HG03342 (cell line): ENCODE results near the gene NKD2.
"Not testable (repeated sequence)": the region's sequence is repeated elsewhere in the genome, so short reads cannot be mapped to it uniquely, and the experiment has no call there.

Experiments used
- ATAC-seq: cut with Tn5 transposase; IDR thresholded peaks from one replicate; pipeline ENCODE4 v1.9.1; 2021; ENCODE audit warnings: mild to moderate bottlenecking, moderate library complexity; ENCODE audit not compliant: unreplicated experiment

The NKD2 gene

GRCh38 chr5:1008451-1009358 lies at the start of gene NKD2:
TSS of gene NKD2 (plus strand) at chr5:1008802. CDS start at chr5:1009058, 256 bp downstream.
- ATAC-seq = no peak

- no peak for ATAC-seq
These were observed 48.7 kb upstream of the NKD2 start for GRCh38 chr5:959581-960531.

- ATAC-seq = no peak
These were observed 48.1 kb upstream of the NKD2 start for GRCh38 chr5:960551-960950.

- ATAC-seq = no peak
These were observed 47.4 kb upstream of the NKD2 start for GRCh38 chr5:961002-961710.

- ATAC-seq = no peak
These were observed 46.8 kb upstream of the NKD2 start for GRCh38 chr5:961711-962240.

- ATAC-seq = no peak
These were observed 46.2 kb upstream of the NKD2 start for GRCh38 chr5:962386-962785.

GRCh38 chr5:962801-963200 lies 45.8 kb upstream of the NKD2 start:
- ATAC-seq = no peak

GRCh38 chr5:963310-963672 lies 45.3 kb upstream of the NKD2 start:
- peak; percentile 38 for ATAC-seq

- peak; percentile 82 for ATAC-seq
These were observed 44.7 kb upstream of the NKD2 start for GRCh38 chr5:963673-964531.

- no peak for ATAC-seq
These were observed 43.8 kb upstream of the NKD2 start for GRCh38 chr5:964821-965220.

- no peak for ATAC-seq
These were observed 42.8 kb upstream of the NKD2 start for GRCh38 chr5:965604-966344.

GRCh38 chr5:966345-966710 lies 42.3 kb upstream of the NKD2 start:
- ATAC-seq = no peak

- ATAC-seq = no peak
These were observed 41.7 kb upstream of the NKD2 start for GRCh38 chr5:966941-967340.

GRCh38 chr5:968881-969280 lies 39.7 kb upstream of the NKD2 start:
- no peak for ATAC-seq

GRCh38 chr5:969408-969839 lies 39.2 kb upstream of the NKD2 start:
- ATAC-seq = no peak

- not testable (repeated sequence) for ATAC-seq
These were observed 36.0 kb upstream of the NKD2 start for GRCh38 chr5:972575-972974.

- no peak for ATAC-seq
These were observed 31.5 kb upstream of the NKD2 start for GRCh38 chr5:976849-977751.

GRCh38 chr5:978054-978453 lies 30.5 kb upstream of the NKD2 start:
- ATAC-seq = no peak
